ENCODE results near the gene ABCG1. TPM values are rescaled to one million over a fixed set of nuclear protein-coding genes. Genes with fewer than 3 reads are reported as not detected.

Gene ABCG1
- total RNA-seq, 1 donor from 2014 or later, result 1.3 TPM

DNA sequence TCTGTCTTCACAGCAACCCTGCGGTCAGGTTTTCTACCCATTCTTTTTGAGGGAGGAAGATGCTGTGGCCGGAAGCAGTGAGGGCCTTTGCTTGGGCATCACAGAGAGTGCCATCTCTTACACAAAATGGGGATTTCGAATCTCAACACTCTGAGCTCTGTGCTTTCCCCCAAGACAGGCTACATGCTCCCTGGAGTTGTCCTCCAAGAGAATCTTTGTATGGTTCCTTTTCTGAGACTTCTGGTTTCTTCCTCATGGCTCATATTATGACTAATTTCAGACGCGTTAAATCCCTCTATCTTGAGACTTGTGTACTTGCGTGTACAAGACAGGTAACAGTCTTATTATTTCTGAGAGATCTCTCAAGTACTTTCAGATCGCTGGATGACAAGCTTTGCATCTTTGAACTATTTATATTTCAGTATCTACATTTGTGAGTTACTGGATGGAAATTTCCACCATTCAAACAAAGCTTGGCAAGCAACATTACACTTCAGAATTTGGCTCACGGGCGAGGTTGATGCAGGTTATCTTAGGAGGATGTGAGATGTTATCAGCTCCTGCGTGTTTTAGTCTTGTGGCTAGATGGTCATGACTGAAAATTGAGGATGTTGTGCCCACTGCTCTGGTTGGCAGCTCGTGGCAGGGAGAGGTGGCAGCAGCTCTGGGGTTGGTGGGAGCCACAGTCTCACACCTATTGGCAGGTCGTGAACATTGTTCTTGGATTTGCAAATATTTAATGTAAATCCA is 19.4 kb downstream of the ABCG1 start:
- Histone ChIP-seq H3K4me2 (ENCODE audit: low read length) (no peak overlapping the region), H3K27ac (ENCODE audit: low read depth, low read length) (no peak overlapping the region), H3K9ac (ENCODE audit: low read length) (no peak overlapping the region), H3K9me3 (ENCODE audit: insufficient read depth, low read depth, low read length) (no peaks in the 10 kb centered on the region), H4K20me1 (ENCODE audit: insufficient read depth, low read length) (no peaks in the 10 kb centered on the region), H3K4me1 (ENCODE audit: insufficient read depth, low read length) (peaks cover 12% of the 10 kb centered on the region), H3K27me3 (ENCODE audit: insufficient read depth, low read length) (peaks cover 22% of the 10 kb centered on the region), H3K79me2 (ENCODE audit: insufficient read depth, low read length) (no peaks in the 10 kb centered on the region), H3K4me3 (ENCODE audit: insufficient read depth, low read depth, low read length) (no peak overlapping the region), H2AFZ (ENCODE audit: low read depth, low read length) (no peak overlapping the region), H3K36me3 (ENCODE audit: insufficient read depth, low read length) (no peaks in the 10 kb centered on the region)
- Mint-ChIP-seq H3K9me3 (ENCODE audit: unreplicated experiment) (no peaks in the 10 kb centered on the region), H3K4me3 (ENCODE audit: unreplicated experiment) (no peak overlapping the region), H3K36me3 (ENCODE audit: low read depth, unreplicated experiment) (peaks cover 2% of the 10 kb centered on the region), H3K27ac (ENCODE audit: unreplicated experiment) (no peak overlapping the region), H3K27me3 (ENCODE audit: low read depth, unreplicated experiment) (peaks cover 38% of the 10 kb centered on the region), H3K4me1 (ENCODE audit: low read depth, unreplicated experiment) (peaks cover 10% of the 10 kb centered on the region)
- no peak for TF ChIP-seq EZH2 (IDR thresholded peaks at IDR 0.05; ENCODE audit: insufficient read depth, low read length)
- TF ChIP-seq, protein P1, sequence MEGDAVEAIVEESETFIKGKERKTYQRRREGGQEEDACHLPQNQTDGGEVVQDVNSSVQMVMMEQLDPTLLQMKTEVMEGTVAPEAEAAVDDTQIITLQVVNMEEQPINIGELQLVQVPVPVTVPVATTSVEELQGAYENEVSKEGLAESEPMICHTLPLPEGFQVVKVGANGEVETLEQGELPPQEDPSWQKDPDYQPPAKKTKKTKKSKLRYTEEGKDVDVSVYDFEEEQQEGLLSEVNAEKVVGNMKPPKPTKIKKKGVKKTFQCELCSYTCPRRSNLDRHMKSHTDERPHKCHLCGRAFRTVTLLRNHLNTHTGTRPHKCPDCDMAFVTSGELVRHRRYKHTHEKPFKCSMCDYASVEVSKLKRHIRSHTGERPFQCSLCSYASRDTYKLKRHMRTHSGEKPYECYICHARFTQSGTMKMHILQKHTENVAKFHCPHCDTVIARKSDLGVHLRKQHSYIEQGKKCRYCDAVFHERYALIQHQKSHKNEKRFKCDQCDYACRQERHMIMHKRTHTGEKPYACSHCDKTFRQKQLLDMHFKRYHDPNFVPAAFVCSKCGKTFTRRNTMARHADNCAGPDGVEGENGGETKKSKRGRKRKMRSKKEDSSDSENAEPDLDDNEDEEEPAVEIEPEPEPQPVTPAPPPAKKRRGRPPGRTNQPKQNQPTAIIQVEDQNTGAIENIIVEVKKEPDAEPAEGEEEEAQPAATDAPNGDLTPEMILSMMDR (IDR thresholded peaks at IDR 0.05; ENCODE audit: insufficient read depth, low read depth, low read length), result no peak
- FAIRE-seq (no peak), DNase-seq (ENCODE audit: low read depth) (no peak)

- H3K27me3 ChIP-seq (ENCODE audit: insufficient read depth, low read length), result peaks cover 24% of the 10 kb centered on the region
- H3K4me3 ChIP-seq (ENCODE audit: insufficient read depth, low read depth, low read length), result no peak overlapping the region
- H3K4me2 ChIP-seq (ENCODE audit: low read length), result no peak overlapping the region
- Mint-ChIP-seq H3K27ac (ENCODE audit: unreplicated experiment) (no peak overlapping the region), H3K27me3 (ENCODE audit: low read depth, unreplicated experiment) (peaks cover 43% of the 10 kb centered on the region), H3K4me3 (ENCODE audit: unreplicated experiment) (no peak overlapping the region), H3K9me3 (ENCODE audit: unreplicated experiment) (no peaks in the 10 kb centered on the region), H3K36me3 (ENCODE audit: low read depth, unreplicated experiment) (peaks cover 2% of the 10 kb centered on the region), H3K4me1 (ENCODE audit: low read depth, unreplicated experiment) (peaks cover 6% of the 10 kb centered on the region)
- TF ChIP-seq EZH2 (IDR thresholded peaks at IDR 0.05; ENCODE audit: insufficient read depth, low read length), result no peak
- TF ChIP-seq, protein P1 (IDR thresholded peaks at IDR 0.05; ENCODE audit: insufficient read depth, low read depth, low read length), result no peak
- DNase-seq (ENCODE audit: low read depth), result no peak
- no peaks in the 10 kb centered on the region for H3K9me3 ChIP-seq (ENCODE audit: insufficient read depth, low read depth, low read length)
- FAIRE-seq, result no peak
- no peaks in the 10 kb centered on the region for H3K79me2 ChIP-seq (ENCODE audit: insufficient read depth, low read length)
- no peaks in the 10 kb centered on the region for H4K20me1 ChIP-seq (ENCODE audit: insufficient read depth, low read length)
- no peaks in the 10 kb centered on the region for H3K36me3 ChIP-seq (ENCODE audit: insufficient read depth, low read length)
- H3K9ac ChIP-seq (ENCODE audit: low read length), result no peak overlapping the region
- H3K27ac ChIP-seq (ENCODE audit: low read depth, low read length), result no peak overlapping the region
- peaks cover 6% of the 10 kb centered on the region for H3K4me1 ChIP-seq (ENCODE audit: insufficient read depth, low read length)
- H2AFZ ChIP-seq (ENCODE audit: low read depth, low read length), result no peak overlapping the region
These were observed 20.6 kb downstream of the ABCG1 start for GRCh38 chr21:42239556-42239955.

DNA sequence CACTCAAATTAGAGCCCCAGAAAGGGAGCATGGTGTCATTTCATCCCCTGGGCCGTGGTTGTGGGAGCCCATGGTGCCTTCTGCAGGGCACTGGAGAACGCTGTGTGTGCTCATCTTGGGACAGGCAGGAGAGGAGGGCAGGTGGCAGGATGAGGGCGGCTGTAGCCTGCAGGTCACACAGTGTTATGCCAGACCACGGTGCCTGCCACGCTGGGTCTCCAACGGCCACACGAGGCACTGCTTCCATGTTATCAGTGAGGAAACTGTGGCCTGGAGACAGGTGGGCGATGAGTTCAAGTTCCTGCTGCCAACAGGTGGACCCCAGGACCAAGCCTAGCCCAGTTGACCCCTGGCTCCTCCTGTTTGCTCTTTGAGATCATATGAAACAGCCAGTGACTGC is 21.0 kb downstream of the ABCG1 start:
- DNase-seq (ENCODE audit: low read depth), result no peak
- no peak overlapping the region for H3K27ac ChIP-seq (ENCODE audit: low read depth, low read length)
- H3K4me1 ChIP-seq (ENCODE audit: insufficient read depth, low read length), result peaks cover 4% of the 10 kb centered on the region
- FAIRE-seq, result no peak
- no peak overlapping the region for H2AFZ ChIP-seq (ENCODE audit: low read depth, low read length)
- Mint-ChIP-seq H3K27me3 (ENCODE audit: low read depth, unreplicated experiment) (peaks cover 44% of the 10 kb centered on the region), H3K27ac (ENCODE audit: unreplicated experiment) (no peak overlapping the region), H3K9me3 (ENCODE audit: unreplicated experiment) (no peaks in the 10 kb centered on the region), H3K4me1 (ENCODE audit: low read depth, unreplicated experiment) (peaks cover 6% of the 10 kb centered on the region), H3K36me3 (ENCODE audit: low read depth, unreplicated experiment) (peaks cover 2% of the 10 kb centered on the region), H3K4me3 (ENCODE audit: unreplicated experiment) (no peak overlapping the region)
- H4K20me1 ChIP-seq (ENCODE audit: insufficient read depth, low read length), result no peaks in the 10 kb centered on the region
- H3K36me3 ChIP-seq (ENCODE audit: insufficient read depth, low read length), result no peaks in the 10 kb centered on the region
- no peak overlapping the region for H3K9ac ChIP-seq (ENCODE audit: low read length)
- H3K4me2 ChIP-seq (ENCODE audit: low read length), result no peak overlapping the region
- H3K79me2 ChIP-seq (ENCODE audit: insufficient read depth, low read length), result no peaks in the 10 kb centered on the region
- H3K27me3 ChIP-seq (ENCODE audit: insufficient read depth, low read length), result peaks cover 28% of the 10 kb centered on the region
- H3K9me3 ChIP-seq (ENCODE audit: insufficient read depth, low read depth, low read length), result no peaks in the 10 kb centered on the region
- H3K4me3 ChIP-seq (ENCODE audit: insufficient read depth, low read depth, low read length), result no peak overlapping the region
- no peak for TF ChIP-seq EZH2 (IDR thresholded peaks at IDR 0.05; ENCODE audit: insufficient read depth, low read length)
- TF ChIP-seq, protein P1 (IDR thresholded peaks at IDR 0.05; ENCODE audit: insufficient read depth, low read depth, low read length), result no peak

Data from astrocyte (in vitro differentiated cells and primary cell).